T-cell (primary cell): ENCODE results near the gene D2HGDH. TPM values are rescaled to one million over a fixed set of nuclear protein-coding genes. Genes with fewer than 3 reads are reported as not detected.
"Not testable (repeated sequence)": the region's sequence is repeated elsewhere in the genome, so short reads cannot be mapped to it uniquely, and the experiment has no call there.

ENCODE experiments used
- ATAC-seq, 4 experiments: fragments of 200-7000 bp in 3 of 4; fragments of 150-1000 bp in 1 of 4; cut with Tn5 transposase; replicated peaks in 1 of 4; 1 replicate in 3 of 4; 2 replicates in 1 of 4; pipeline ENCODE4 v1.10.0; 2021; ENCODE audit warnings: moderate library complexity in 3 of 4, mild to moderate bottlenecking in 2 of 4, moderate number of reproducible peaks in 1 of 4
- CTCF ChIA-PET, 2 donors: fragments of 300-600 bp; sonication (Branson Sonifier 250); formaldehyde crosslinking; loops; one replicate each; lab custom pipeline; 2022; ENCODE audit warnings: antibody characterized with exemption in 2 of 2; lab: Charles Lee
- POLR2A ChIA-PET, 2 donors: fragments of 300-600 bp; sonication (Branson Sonifier 250); formaldehyde crosslinking; loops; one replicate each; lab custom pipeline; 2022; ENCODE audit warnings: antibody characterized with exemption in 2 of 2; lab: Charles Lee
- DNase-seq, 35 experiments: peaks; one replicate each; pipeline versions ENCODE4 v3.0.0 to v3.0.0-alpha.2; 2013 to 2023
- H3K27ac ChIP-seq: one replicate; pipeline ENCODE4 v1.5.1; 2013; ENCODE audit warnings: low read length
- H3K27me3 ChIP-seq, 2 experiments: replicated peaks in 1 of 2; 1 replicate in 1 of 2; 2 replicates in 1 of 2; pipeline versions ENCODE4 v1.6.1 to v1.7.0; 2013; ENCODE audit warnings: low read length in 1 of 2, mixed read lengths in 1 of 2; ENCODE audit not compliant: control insufficient read depth in 2 of 2, insufficient read depth in 2 of 2; ENCODE audit errors: extremely low read depth in 1 of 2
- H3K36me3 ChIP-seq, 2 donors: 1 replicate in 1 of 2; 2 replicates in 1 of 2; pipeline versions ENCODE4 v1.6.1 to v1.7.0; 2013; ENCODE audit warnings: low read length in 1 of 2; ENCODE audit not compliant: control insufficient read depth in 2 of 2, insufficient read depth in 1 of 2; ENCODE audit errors: extremely low read depth in 1 of 2
- H3K4me1 ChIP-seq, 2 experiments: 1 replicate in 1 of 2; 2 replicates in 1 of 2; pipeline versions ENCODE4 v1.6.1 to v1.7.0; 2013; ENCODE audit warnings: low read length in 2 of 2, mixed read lengths in 1 of 2; ENCODE audit not compliant: insufficient read depth in 2 of 2, control insufficient read depth in 1 of 2; ENCODE audit errors: extremely low read depth in 1 of 2
- H3K4me3 ChIP-seq, 2 donors: 1 replicate in 1 of 2; 2 replicates in 1 of 2; pipeline versions ENCODE4 v1.5.1 to v1.7.0; 2013; ENCODE audit warnings: mild to moderate bottlenecking in 2 of 2, low read length in 1 of 2, moderate library complexity in 1 of 2; ENCODE audit not compliant: control insufficient read depth in 1 of 2; ENCODE audit errors: extremely low read depth in 1 of 2
- H3K9me3 ChIP-seq: 2 replicates; pipeline ENCODE4 v1.7.0; 2013
- H3K27ac Mint-ChIP-seq, 2 donors: one replicate each; pipeline ENCODE4 v1.8.0; 2020 to 2021; ENCODE audit warnings: mild to moderate bottlenecking in 2 of 2, mixed read lengths in 2 of 2
- H3K27me3 Mint-ChIP-seq, 2 donors: one replicate each; pipeline ENCODE4 v1.8.0; 2021 to 2022; ENCODE audit warnings: mixed read lengths in 2 of 2
- H3K36me3 Mint-ChIP-seq: one replicate; pipeline ENCODE4 v1.8.0; 2021; ENCODE audit warnings: mixed read lengths
- H3K4me1 Mint-ChIP-seq, 3 donors: one replicate each; pipeline ENCODE4 v1.8.0; 2020 to 2022; ENCODE audit warnings: mixed read lengths in 3 of 3, mild to moderate bottlenecking in 1 of 3
- H3K4me3 Mint-ChIP-seq, 3 donors: one replicate each; pipeline ENCODE4 v1.8.0; 2020 to 2022; ENCODE audit warnings: mild to moderate bottlenecking in 3 of 3, mixed read lengths in 3 of 3, moderate library complexity in 3 of 3
- H3K9me3 Mint-ChIP-seq, 3 donors: one replicate each; pipeline ENCODE4 v1.8.0; 2020 to 2022; ENCODE audit warnings: mixed read lengths in 3 of 3
- WGBS: methylation state at CpG from one replicate; pipeline ENCODE4 v1.1.5; 2013; ENCODE audit warnings: missing lambda C conversion rate; ENCODE audit not compliant: insufficient coverage; 5-methylcytosine and 5-hydroxymethylcytosine counted together
- total RNA-seq, 35 experiments: library from RNA in 6 of 35; stranded (reverse) in 6 of 35; fragments of 120-200 nt in 1 of 35; gene quantifications; one replicate each; pipeline versions ENCODE4 v1.2.1 to v1.2.4 and lab custom pipeline; 2013 to 2026

The D2HGDH gene
- total RNA-seq, 5 donors from 2014 or later (not counting 1 experiment from before 2014, with no cell fraction given) = 48.6 to 58.3 (median 54.0) TPM

DNA sequence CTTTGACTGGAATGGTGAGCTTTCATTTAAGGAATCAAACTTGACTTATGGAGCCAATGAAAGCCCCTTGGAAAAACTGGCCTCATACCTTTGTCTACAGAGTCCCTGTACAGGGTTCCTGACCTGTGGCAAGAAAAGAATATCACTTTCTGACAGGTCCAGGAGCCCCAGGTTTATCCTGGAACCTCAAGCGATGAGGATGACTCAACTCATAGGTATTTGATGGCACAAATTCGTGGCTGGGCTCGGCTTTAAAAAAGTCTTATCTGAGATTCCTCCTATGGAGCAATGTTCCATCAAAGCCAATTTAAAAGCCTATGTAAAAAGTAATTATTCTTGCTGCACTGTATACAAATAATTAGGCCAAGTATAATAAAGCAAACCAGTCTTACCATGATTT, 57.0 kb downstream of the D2HGDH start:
- H3K27ac Mint-ChIP-seq = not testable (repeated sequence)

GRCh38 chr2:241793385-241793784, 59.0 kb downstream of the D2HGDH start:
- no peak overlapping the region for H3K4me3 ChIP-seq
- Mint-ChIP-seq H3K27me3 (peaks cover 0 to 2% of the 10 kb centered on the region in 2 donors), H3K4me3 (no peak overlapping the region), H3K9me3 (peaks cover 0 to 6% (median 0%) of the 10 kb centered on the region in 3 donors), H3K36me3 (no peaks in the 10 kb centered on the region), H3K4me1 (peaks cover 0 to 7% (median 5%) of the 10 kb centered on the region in 3 donors), H3K27ac (no peak overlapping the region)
- H3K9me3 ChIP-seq = no peaks in the 10 kb centered on the region
- no peak for DNase-seq
- H3K27me3 ChIP-seq = peaks cover 0 to 3% of the 10 kb centered on the region in 2 experiments
- no peak overlapping the region for H3K27ac ChIP-seq
- H3K4me1 ChIP-seq = peaks cover 0 to 4% of the 10 kb centered on the region in 2 experiments
- POLR2A ChIA-PET = no interaction called here
- ATAC-seq = no peak
- WGBS = 99% methylated on average over 5 of the region's 5 CpGs
- no peaks in the 10 kb centered on the region for H3K36me3 ChIP-seq
- CTCF ChIA-PET = no interaction called here

More for the DNA sequence above, 57.0 kb downstream of the D2HGDH start:
- H3K9me3 Mint-ChIP-seq, H3K27ac ChIP-seq, H3K4me3 ChIP-seq, H3K4me3 Mint-ChIP-seq, DNase-seq, H3K27me3 Mint-ChIP-seq, H3K27me3 ChIP-seq, H3K36me3 Mint-ChIP-seq, H3K4me1 ChIP-seq, H3K9me3 ChIP-seq, POLR2A ChIA-PET, H3K36me3 ChIP-seq, CTCF ChIA-PET, ATAC-seq: not testable (repeated sequence)
- 60% methylated on average over 1 of the region's 3 CpGs for WGBS
- peaks cover 0 to 13% (median 10%) of the 10 kb centered on the region in 3 donors for H3K4me1 Mint-ChIP-seq

DNA sequence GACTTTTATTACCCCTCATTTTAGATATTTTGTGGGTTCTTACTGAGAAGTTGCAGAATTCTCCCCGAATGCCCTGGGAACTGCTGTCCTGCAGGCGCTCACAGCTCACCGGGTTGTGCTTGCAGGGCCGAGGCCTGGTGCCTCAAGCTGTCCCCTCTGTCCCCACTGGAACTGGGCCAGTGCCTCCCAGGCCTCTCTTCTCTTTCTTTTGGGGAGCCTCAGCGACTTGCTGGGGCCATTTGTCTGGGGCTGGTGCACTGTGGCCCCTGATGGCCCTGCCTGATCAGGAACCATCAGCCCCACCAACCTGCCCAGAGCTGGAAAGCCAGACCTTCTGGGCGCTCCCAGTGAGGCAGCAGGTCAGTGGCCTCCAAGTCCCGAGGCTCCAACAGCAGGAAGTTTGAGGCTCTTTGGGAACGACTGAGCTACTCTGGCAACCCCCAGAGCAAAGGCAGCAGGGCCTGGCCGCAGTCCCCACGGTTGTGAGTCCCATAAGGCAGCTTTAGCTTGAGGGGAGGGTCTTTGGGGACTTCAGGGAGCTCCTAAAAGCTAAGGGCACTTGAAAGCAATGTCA, 59.9 kb downstream of the D2HGDH start:
- H3K27ac ChIP-seq = no peak overlapping the region
- H3K27me3 Mint-ChIP-seq = peaks cover 0 to 2% of the 10 kb centered on the region in 2 donors
- no peaks in the 10 kb centered on the region for H3K36me3 Mint-ChIP-seq
- no peak overlapping the region for H3K4me3 ChIP-seq
- CTCF ChIA-PET = no interaction called here
- peak in 1 of 35 experiments; percentile 4 for DNase-seq
- WGBS = 93% methylated on average over 9 of the region's 10 CpGs
- no peak overlapping the region for H3K4me3 Mint-ChIP-seq
- H3K4me1 Mint-ChIP-seq = no peaks in the 10 kb centered on the region
- POLR2A ChIA-PET = interaction anchor here in 1 of 2 donors (0.6 kb wide), 1 partner anchor 247 kb away, joined by 5 read pairs; no protein-coding TSS in a partner anchor
- H3K27me3 ChIP-seq = peaks cover 0 to 5% of the 10 kb centered on the region in 2 experiments
- H3K36me3 ChIP-seq = no peaks in the 10 kb centered on the region
- ATAC-seq = no peak
- peaks cover 0 to 6% (median 0%) of the 10 kb centered on the region in 3 donors for H3K9me3 Mint-ChIP-seq
- H3K9me3 ChIP-seq = no peaks in the 10 kb centered on the region
- no peak overlapping the region for H3K27ac Mint-ChIP-seq
- no peaks in the 10 kb centered on the region for H3K4me1 ChIP-seq

- peaks cover 0 to 5% of the 10 kb centered on the region in 2 experiments for H3K27me3 ChIP-seq
- peaks cover 0 to 4% (median 0%) of the 10 kb centered on the region in 3 donors for H3K9me3 Mint-ChIP-seq
- ChIA-PET CTCF (no interaction called here), POLR2A (interaction anchor here in 1 of 2 donors (0.6 kb wide), 1 partner anchor 248 kb away, joined by 5 read pairs; no protein-coding TSS in a partner anchor)
- H3K36me3 Mint-ChIP-seq = no peaks in the 10 kb centered on the region
- 90% methylated on average over 29 of the region's 31 CpGs for WGBS
- ATAC-seq (no peak), DNase-seq (peak in 1 of 35 experiments; percentile 7)
- no peaks in the 10 kb centered on the region for H3K4me1 ChIP-seq
- no peak overlapping the region for H3K4me3 ChIP-seq
- no peak overlapping the region for H3K4me3 Mint-ChIP-seq
- no peaks in the 10 kb centered on the region for H3K36me3 ChIP-seq
- no peaks in the 10 kb centered on the region for H3K9me3 ChIP-seq
- H3K27me3 Mint-ChIP-seq = peaks cover 0 to 2% of the 10 kb centered on the region in 2 donors
- no peaks in the 10 kb centered on the region for H3K4me1 Mint-ChIP-seq
- H3K27ac ChIP-seq = no peak overlapping the region
- no peak overlapping the region for H3K27ac Mint-ChIP-seq
Observed at GRCh38 chr2:241795021-241795999, 60.9 kb downstream of the D2HGDH start.

DNA sequence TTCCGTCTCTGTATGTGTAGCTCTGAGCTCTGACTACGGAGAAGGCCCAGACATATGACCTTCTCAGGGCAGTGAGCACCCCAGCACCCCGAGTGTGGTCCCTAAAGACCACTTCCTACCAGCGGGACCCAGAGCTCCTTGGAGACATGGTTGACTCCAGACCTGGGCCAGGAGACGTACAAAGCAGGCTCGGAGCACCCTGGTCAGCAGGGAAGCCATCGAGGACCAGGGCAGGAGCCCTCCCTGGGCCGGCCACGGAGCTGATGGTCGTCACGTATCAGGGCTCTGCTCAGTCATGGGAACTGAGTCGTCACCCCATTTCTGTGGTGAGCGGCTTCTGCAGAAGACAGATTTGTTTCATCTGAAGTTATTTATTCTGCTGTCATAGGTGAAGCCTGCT, 61.8 kb downstream of the D2HGDH start:
- Histone ChIP-seq H3K9me3 (no peaks in the 10 kb centered on the region), H3K27me3 (peaks cover 0 to 5% of the 10 kb centered on the region in 2 experiments), H3K4me3 (no peak overlapping the region), H3K4me1 (no peaks in the 10 kb centered on the region), H3K36me3 (no peaks in the 10 kb centered on the region), H3K27ac (no peak overlapping the region)
- ChIA-PET CTCF (no interaction called here), POLR2A (interaction anchor here in 1 of 2 donors (0.6 kb wide), 1 partner anchor 58 kb away, joined by 5 read pairs; no protein-coding TSS in a partner anchor)
- Mint-ChIP-seq H3K36me3 (no peaks in the 10 kb centered on the region), H3K27me3 (peaks cover 0 to 2% of the 10 kb centered on the region in 2 donors), H3K9me3 (no peaks in the 10 kb centered on the region), H3K4me3 (no peak overlapping the region), H3K4me1 (no peaks in the 10 kb centered on the region), H3K27ac (no peak overlapping the region)
- ATAC-seq = no peak
- no peak for DNase-seq
- WGBS = 94% methylated on average over 12 of the region's 13 CpGs

DNA sequence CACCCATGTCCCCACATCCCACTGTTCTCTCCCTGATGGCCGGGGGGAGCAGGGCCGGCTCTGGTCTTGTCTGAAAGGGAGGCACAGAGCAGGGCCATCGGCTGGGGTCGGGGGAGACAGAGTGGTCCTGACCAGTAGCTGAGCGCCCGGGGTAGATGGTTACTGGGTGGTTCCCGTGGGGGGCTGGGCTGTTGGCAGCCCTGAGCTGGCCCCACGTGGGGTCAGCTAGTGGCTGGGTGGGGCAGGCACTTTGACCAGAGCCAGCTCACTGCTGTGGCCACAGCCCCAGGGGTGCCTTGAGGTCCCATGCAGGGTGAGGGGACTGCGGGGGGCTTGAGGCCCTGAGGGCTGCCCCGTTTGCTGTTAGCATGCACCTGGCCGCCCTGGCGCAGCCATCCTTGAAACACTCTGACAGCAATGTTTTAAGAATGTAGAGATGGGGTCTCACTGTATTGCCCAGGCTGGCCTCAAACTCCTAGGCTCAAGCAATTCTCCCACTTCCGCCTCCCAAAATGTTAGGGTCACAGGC, 62.2 kb downstream of the D2HGDH start:
- Histone ChIP-seq H3K9me3 (no peaks in the 10 kb centered on the region), H3K4me3 (no peak overlapping the region), H3K4me1 (no peaks in the 10 kb centered on the region), H3K36me3 (no peaks in the 10 kb centered on the region), H3K27me3 (peaks cover 0 to 5% of the 10 kb centered on the region in 2 experiments), H3K27ac (no peak overlapping the region)
- Mint-ChIP-seq H3K36me3 (no peaks in the 10 kb centered on the region), H3K4me1 (no peaks in the 10 kb centered on the region), H3K9me3 (no peaks in the 10 kb centered on the region), H3K27me3 (peaks cover 0 to 2% of the 10 kb centered on the region in 2 donors), H3K27ac (no peak overlapping the region), H3K4me3 (no peak overlapping the region)
- ATAC-seq = no peak
- WGBS = 91% methylated on average over 7 of the region's 13 CpGs
- POLR2A ChIA-PET = interaction anchor here in 1 of 2 donors (0.6 kb wide), 1 partner anchor 58 kb away, joined by 5 read pairs; no protein-coding TSS in a partner anchor
- CTCF ChIA-PET = no interaction called here
- no peak for DNase-seq
